Mesenchymal stem cell (in vitro differentiated cells and primary cell): Measurements from ENCODE around the gene TTC21A.
A peak's percentile ranks its signal among the peaks of the same experiment; 100 is the strongest.

ENCODE experiments used
- DNase-seq: peaks from one replicate; pipeline ENCODE4 v3.0.0-alpha.2; 2013
- H2AFZ ChIP-seq: one replicate; pipeline ENCODE4 v1.6.1; 2013; ENCODE audit warnings: low read depth, mild to moderate bottlenecking, control low read depth, inconsistent platforms, low read length, moderate library complexity
- H2AK5ac ChIP-seq: 2 replicates; pipeline ENCODE4 v1.6.1; 2013; ENCODE audit warnings: low read length, moderate library complexity, mild to moderate bottlenecking, inconsistent platforms; ENCODE audit not compliant: severe bottlenecking
- H2BK120ac ChIP-seq: one replicate; pipeline ENCODE4 v1.6.1; 2013; ENCODE audit warnings: low read depth, mild to moderate bottlenecking, inconsistent platforms, low read length, moderate library complexity
- H2BK12ac ChIP-seq, 2 experiments: one replicate each; pipeline ENCODE4 v1.6.1; 2013; ENCODE audit warnings: inconsistent platforms in 2 of 2, low read length in 2 of 2, mild to moderate bottlenecking in 2 of 2, moderate library complexity in 2 of 2, control low read depth in 1 of 2
- H2BK15ac ChIP-seq: one replicate; pipeline ENCODE4 v1.6.1; 2013; ENCODE audit warnings: mild to moderate bottlenecking, low read depth, inconsistent platforms; ENCODE audit not compliant: poor library complexity, severe bottlenecking
- H2BK5ac ChIP-seq: 2 replicates; pipeline ENCODE4 v1.6.1; 2013; ENCODE audit warnings: low read depth, mild to moderate bottlenecking, low read length, control low read depth, inconsistent platforms; ENCODE audit not compliant: poor library complexity, severe bottlenecking
- H3K14ac ChIP-seq, 2 experiments: one replicate each; pipeline ENCODE4 v1.6.1; 2013; ENCODE audit warnings: inconsistent platforms in 2 of 2, low read length in 2 of 2, control low read depth in 1 of 2, mild to moderate bottlenecking in 1 of 2, moderate library complexity in 1 of 2
- H3K18ac ChIP-seq, 2 experiments: one replicate each; pipeline ENCODE4 v1.6.1; 2013; ENCODE audit warnings: inconsistent platforms in 2 of 2, low read length in 2 of 2, control low read depth in 1 of 2, low read depth in 1 of 2, mild to moderate bottlenecking in 1 of 2
- H3K23ac ChIP-seq, 2 experiments: one replicate each; pipeline ENCODE4 v1.6.1; 2013; ENCODE audit warnings: inconsistent platforms in 2 of 2, low read length in 2 of 2, mild to moderate bottlenecking in 2 of 2, moderate library complexity in 2 of 2, control low read depth in 1 of 2
- H3K27ac ChIP-seq: 2 replicates; pipeline ENCODE4 v1.5.1; 2013; ENCODE audit warnings: mild to moderate bottlenecking, moderate library complexity, low read length, control low read depth, inconsistent platforms; ENCODE audit not compliant: poor library complexity, severe bottlenecking
- H3K27me3 ChIP-seq, 2 experiments: 2 replicates each; pipeline versions ENCODE4 v1.6.1 to v1.7.0; 2013; ENCODE audit warnings: low read length in 2 of 2, mild to moderate bottlenecking in 2 of 2, moderate library complexity in 2 of 2, control low read depth in 1 of 2, inconsistent platforms in 1 of 2; ENCODE audit not compliant: control insufficient read depth in 1 of 2, insufficient read depth in 1 of 2
- H3K36me3 ChIP-seq, 2 experiments: 2 replicates each; pipeline versions ENCODE4 v1.6.1 to v1.7.0; 2013; ENCODE audit warnings: low read length in 2 of 2, control low read depth in 1 of 2, inconsistent platforms in 1 of 2, low read depth in 1 of 2, mild to moderate bottlenecking in 1 of 2; ENCODE audit not compliant: insufficient read depth in 2 of 2, control insufficient read depth in 1 of 2
- H3K4ac ChIP-seq, 2 experiments: one replicate each; pipeline ENCODE4 v1.6.1; 2013; ENCODE audit warnings: inconsistent platforms in 2 of 2, low read length in 2 of 2, mild to moderate bottlenecking in 2 of 2, moderate library complexity in 2 of 2, control low read depth in 1 of 2, low read depth in 1 of 2
- H3K4me1 ChIP-seq: 2 replicates; pipeline ENCODE4 v1.6.1; 2013; ENCODE audit warnings: low read depth, low read length, control low read depth; ENCODE audit not compliant: control insufficient read depth, insufficient read depth
- H3K4me2 ChIP-seq: 2 replicates; pipeline ENCODE4 v1.6.1; 2013; ENCODE audit warnings: low read length, mild to moderate bottlenecking, inconsistent platforms; ENCODE audit not compliant: poor library complexity, severe bottlenecking
- H3K4me3 ChIP-seq, 2 experiments: 2 replicates each; pipeline versions ENCODE4 v1.5.1 to v1.7.0; 2013; ENCODE audit warnings: low read length in 2 of 2, mild to moderate bottlenecking in 2 of 2, control low read depth in 1 of 2, low read depth in 1 of 2; ENCODE audit not compliant: insufficient read depth in 1 of 2
- H3K79me1 ChIP-seq: replicated peaks from 2 replicates; pipeline ENCODE4 v1.6.1; 2013; ENCODE audit warnings: mild to moderate bottlenecking, control low read depth, low read length, inconsistent platforms; ENCODE audit not compliant: poor library complexity, severe bottlenecking
- H3K9ac ChIP-seq: 2 replicates; pipeline ENCODE4 v1.7.0; 2013; ENCODE audit warnings: mild to moderate bottlenecking, low read length, moderate library complexity
- H3K9me3 ChIP-seq: 2 replicates; pipeline ENCODE4 v1.7.0; 2013; ENCODE audit warnings: mild to moderate bottlenecking, low read length; ENCODE audit not compliant: control insufficient read depth
- H4K8ac ChIP-seq: one replicate; pipeline ENCODE4 v1.6.1; 2013; ENCODE audit warnings: inconsistent platforms, mild to moderate bottlenecking, low read length, moderate library complexity
- H4K91ac ChIP-seq: one replicate; pipeline ENCODE4 v1.6.1; 2013; ENCODE audit warnings: mild to moderate bottlenecking, low read length, inconsistent platforms
- WGBS: methylation state at CpG from one replicate; pipeline ENCODE4 v1.1.7; 2013; ENCODE audit warnings: mixed read lengths; 5-methylcytosine and 5-hydroxymethylcytosine counted together

TTC21A gene

DNA sequence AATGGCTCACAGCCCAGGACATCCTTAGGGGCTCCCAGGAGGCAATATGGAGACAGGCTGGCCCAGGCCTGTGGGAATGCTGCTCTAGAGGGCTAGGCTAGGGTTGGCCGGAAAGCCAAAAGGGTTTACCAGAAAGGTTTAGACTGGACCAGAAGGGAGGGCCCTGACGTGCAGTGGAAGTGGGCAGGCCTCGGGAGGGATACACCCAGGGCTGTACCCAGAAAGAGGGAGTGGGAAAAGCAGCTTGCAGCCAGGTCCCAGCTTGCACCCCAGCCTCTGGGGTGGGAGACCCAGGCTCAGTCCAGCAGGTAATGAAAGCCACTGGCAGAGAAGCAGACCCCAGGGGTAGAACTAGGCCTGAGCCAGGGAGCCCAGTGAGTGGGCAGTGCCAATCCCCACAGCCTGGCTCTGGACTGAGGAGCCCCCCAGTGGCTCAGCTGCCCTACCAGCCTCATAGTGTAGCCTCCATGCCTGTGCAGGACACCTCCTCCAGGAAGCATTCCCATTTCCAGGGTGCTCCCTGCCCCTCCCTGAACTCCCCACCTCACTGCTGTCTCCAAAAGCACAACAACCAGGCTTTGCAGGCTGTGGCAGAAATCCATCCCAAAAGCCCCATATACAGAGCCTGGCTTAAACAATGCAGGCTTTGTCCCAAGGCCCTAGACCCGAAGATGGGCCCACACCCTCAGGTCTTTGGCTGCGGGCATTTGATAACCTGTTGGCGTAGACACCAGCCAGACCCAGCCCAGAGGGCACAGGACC is 3.5 kb upstream of the TTC21A start:
- H2BK5ac ChIP-seq: no peak overlapping the region
- H3K14ac ChIP-seq: no peak overlapping the region
- peaks cover 25% of the 10 kb centered on the region for H3K4me1 ChIP-seq
- no peak overlapping the region for H4K91ac ChIP-seq
- no peak overlapping the region for H3K18ac ChIP-seq
- H3K9ac ChIP-seq: no peak overlapping the region
- no peak overlapping the region for H4K8ac ChIP-seq
- no peak overlapping the region for H2AK5ac ChIP-seq
- no peak overlapping the region for H3K4ac ChIP-seq
- no peaks in the 10 kb centered on the region for H3K9me3 ChIP-seq
- peaks cover 54% of the 10 kb centered on the region for H3K79me1 ChIP-seq
- no peak overlapping the region for H2BK12ac ChIP-seq
- H3K4me2 ChIP-seq: no peak overlapping the region
- peaks cover 32 to 35% of the 10 kb centered on the region in 2 experiments for H3K36me3 ChIP-seq
- no peak overlapping the region for H3K4me3 ChIP-seq
- H2AFZ ChIP-seq: no peak overlapping the region
- H3K27ac ChIP-seq: no peak overlapping the region
- no peaks in the 10 kb centered on the region for H3K27me3 ChIP-seq
- no peak overlapping the region for H2BK120ac ChIP-seq
- WGBS: 98% methylated on average over 6 of the region's 6 CpGs
- no peak overlapping the region for H2BK15ac ChIP-seq
- DNase-seq: no peak
- peak overlapping the region in 1 of 2 experiments; percentile 27 for H3K23ac ChIP-seq

DNA sequence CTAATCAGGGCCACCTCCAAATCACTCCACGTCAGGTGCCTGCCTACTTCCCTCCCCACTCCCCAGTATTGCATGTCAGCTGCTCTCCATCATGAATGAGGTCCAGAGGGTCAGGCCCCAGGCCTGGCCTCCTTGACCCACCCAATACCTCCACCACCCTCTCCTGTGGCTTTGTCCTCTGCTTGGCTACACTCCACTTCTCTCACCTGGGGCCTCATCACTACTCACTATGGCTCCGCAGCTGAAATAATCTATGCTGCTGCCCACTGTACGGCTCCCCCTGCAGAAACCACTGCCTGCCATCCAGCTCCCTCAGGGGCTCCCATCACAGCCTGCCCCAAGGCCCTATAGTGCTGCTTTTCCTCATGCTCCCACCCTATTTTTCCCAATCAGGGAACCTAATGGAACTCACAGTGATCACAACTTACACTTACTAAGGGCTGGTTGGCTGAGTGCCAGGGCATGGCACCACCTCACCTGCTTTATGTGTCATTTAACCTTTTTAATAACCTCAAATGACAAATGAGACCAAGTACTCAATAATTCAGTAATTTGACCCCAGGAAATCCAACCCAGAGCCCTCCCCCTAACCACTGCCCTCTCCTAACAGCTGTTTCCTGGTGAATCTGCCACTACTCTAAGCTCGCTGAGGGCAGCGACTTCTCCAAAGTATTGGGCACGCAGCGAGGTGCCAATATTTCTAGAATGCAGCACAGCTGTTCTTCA is 2.4 kb upstream of the TTC21A start:
- H3K27me3 ChIP-seq: no peaks in the 10 kb centered on the region
- H3K4ac ChIP-seq: no peak overlapping the region
- no peak for DNase-seq
- 96% methylated on average over 7 of the region's 7 CpGs for WGBS
- H3K18ac ChIP-seq: no peak overlapping the region
- H2BK5ac ChIP-seq: no peak overlapping the region
- H2BK12ac ChIP-seq: no peak overlapping the region
- peak overlapping the region; percentile 98 for H3K9ac ChIP-seq
- peaks cover 25% of the 10 kb centered on the region for H3K4me1 ChIP-seq
- H3K14ac ChIP-seq: no peak overlapping the region
- H3K4me3 ChIP-seq: peak overlapping the region in 1 of 2 experiments; percentile 98
- H2AK5ac ChIP-seq: no peak overlapping the region
- H3K4me2 ChIP-seq: no peak overlapping the region
- H2BK15ac ChIP-seq: no peak overlapping the region
- no peak overlapping the region for H2BK120ac ChIP-seq
- H2AFZ ChIP-seq: no peak overlapping the region
- H3K27ac ChIP-seq: no peak overlapping the region
- H4K91ac ChIP-seq: no peak overlapping the region
- no peaks in the 10 kb centered on the region for H3K9me3 ChIP-seq
- H3K23ac ChIP-seq: no peak overlapping the region
- H3K36me3 ChIP-seq: peaks cover 24 to 26% of the 10 kb centered on the region in 2 experiments
- no peak overlapping the region for H4K8ac ChIP-seq
- H3K79me1 ChIP-seq: peaks cover 44% of the 10 kb centered on the region

DNA sequence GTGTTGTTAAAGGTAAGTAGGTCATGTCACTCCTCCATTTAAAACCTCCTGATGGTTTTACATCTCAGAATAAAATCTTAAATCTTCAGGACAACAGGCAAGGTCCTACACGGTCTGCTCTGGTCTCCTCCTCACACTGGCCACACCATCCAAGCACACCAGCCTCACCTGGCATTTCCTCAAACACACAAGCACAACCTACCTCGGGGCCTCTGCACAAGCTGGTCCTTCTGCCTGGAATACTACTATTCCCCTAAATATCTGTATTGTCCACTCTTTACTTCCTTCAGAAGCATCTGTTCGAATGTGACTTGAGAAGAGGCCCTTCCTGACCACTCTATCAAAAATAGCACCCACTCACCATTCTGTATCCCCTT is 1.8 kb upstream of the TTC21A start:
- no peak overlapping the region for H4K8ac ChIP-seq
- H3K14ac ChIP-seq: no peak overlapping the region
- H2BK15ac ChIP-seq: no peak overlapping the region
- H3K4me1 ChIP-seq: peaks cover 25% of the 10 kb centered on the region
- no peak overlapping the region for H2BK120ac ChIP-seq
- no peak overlapping the region for H2AFZ ChIP-seq
- H2BK5ac ChIP-seq: no peak overlapping the region
- H3K23ac ChIP-seq: no peak overlapping the region
- no peak overlapping the region for H3K27ac ChIP-seq
- H3K4ac ChIP-seq: no peak overlapping the region
- peaks cover 24 to 25% of the 10 kb centered on the region in 2 experiments for H3K36me3 ChIP-seq
- peak overlapping the region; percentile 78 for H3K4me2 ChIP-seq
- H3K27me3 ChIP-seq: no peaks in the 10 kb centered on the region
- H3K79me1 ChIP-seq: peaks cover 38% of the 10 kb centered on the region
- H2BK12ac ChIP-seq: no peak overlapping the region
- H3K18ac ChIP-seq: no peak overlapping the region
- peak overlapping the region; percentile 98 for H3K9ac ChIP-seq
- H4K91ac ChIP-seq: no peak overlapping the region
- H3K9me3 ChIP-seq: no peaks in the 10 kb centered on the region
- WGBS: 85% methylated on average over 3 of the region's 3 CpGs
- H2AK5ac ChIP-seq: no peak overlapping the region
- no peak for DNase-seq
- H3K4me3 ChIP-seq: peak overlapping the region in 1 of 2 experiments; percentile 98

DNA sequence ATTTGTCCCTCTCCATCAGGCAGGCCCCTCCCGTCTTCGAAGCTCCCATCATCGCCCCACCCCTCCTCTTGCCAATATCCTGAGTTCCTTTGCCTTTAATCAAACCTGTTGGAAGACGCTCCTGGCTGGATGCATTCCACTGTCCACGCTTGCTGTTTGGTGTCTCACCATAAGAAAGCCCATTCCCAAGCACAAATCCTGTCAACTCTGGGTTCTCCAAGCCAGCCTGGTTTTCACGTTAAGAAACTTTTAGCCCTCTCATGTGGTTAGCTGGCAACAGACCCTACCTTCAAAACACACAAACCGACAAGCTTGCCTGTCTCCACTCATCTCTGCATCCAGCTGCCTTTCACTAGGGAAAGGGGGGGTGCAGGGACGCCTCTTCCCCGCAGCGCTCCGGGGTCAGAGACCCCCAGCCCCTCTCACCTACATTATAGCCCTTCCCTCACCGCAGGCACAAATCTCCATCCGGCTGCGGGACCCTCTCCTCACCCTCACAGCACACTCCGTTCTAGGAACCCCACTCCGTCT is 1.1 kb upstream of the TTC21A start:
- peak overlapping the region; percentile 45 to 85 for H3K18ac ChIP-seq
- H3K4me3 ChIP-seq: peak overlapping the region; percentile 87 to 98
- peak overlapping the region in 1 of 2 experiments; percentile 76 for H3K4ac ChIP-seq
- H3K27ac ChIP-seq: no peak overlapping the region
- peak; percentile 59 for DNase-seq
- H3K27me3 ChIP-seq: no peaks in the 10 kb centered on the region
- H3K9me3 ChIP-seq: no peaks in the 10 kb centered on the region
- H2AK5ac ChIP-seq: no peak overlapping the region
- H2BK5ac ChIP-seq: no peak overlapping the region
- H3K14ac ChIP-seq: peak overlapping the region in 1 of 2 experiments; percentile 26
- H4K91ac ChIP-seq: peak overlapping the region; percentile 52
- peak overlapping the region; percentile 72 for H2AFZ ChIP-seq
- 8% methylated on average over 16 of the region's 16 CpGs for WGBS
- peak overlapping the region; percentile 98 for H3K9ac ChIP-seq
- no peak overlapping the region for H4K8ac ChIP-seq
- H3K4me1 ChIP-seq: peaks cover 25% of the 10 kb centered on the region
- peaks cover 24 to 27% of the 10 kb centered on the region in 2 experiments for H3K36me3 ChIP-seq
- no peak overlapping the region for H3K23ac ChIP-seq
- no peak overlapping the region for H2BK15ac ChIP-seq
- H3K4me2 ChIP-seq: peak overlapping the region; percentile 78
- no peak overlapping the region for H2BK120ac ChIP-seq
- H2BK12ac ChIP-seq: no peak overlapping the region
- H3K79me1 ChIP-seq: peaks cover 35% of the 10 kb centered on the region
